Testis (tissue), 2 donors: ENCODE measurements around the gene FBXO11.

ENCODE experiments used
- POLR2A ChIP-seq: fragments of 450-650 bp; IDR thresholded peaks from one replicate; pipeline ENCODE4 v1.6.1; 2017; ENCODE audit warnings: antibody characterized with exemption, mild to moderate bottlenecking, moderate library complexity
- TF ChIP-seq, protein P1 (sequence below), 3 experiments: fragments of 450-650 bp in 2 of 3; fragments of 200-600 bp in 1 of 3; sonication (generic) in 1 of 3; IDR thresholded peaks; one replicate each; pipeline ENCODE4 v1.5.1; 2016 to 2019; ENCODE audit warnings: antibody characterized with exemption in 3 of 3, mild to moderate bottlenecking in 2 of 3, moderate library complexity in 1 of 3

DNA sequence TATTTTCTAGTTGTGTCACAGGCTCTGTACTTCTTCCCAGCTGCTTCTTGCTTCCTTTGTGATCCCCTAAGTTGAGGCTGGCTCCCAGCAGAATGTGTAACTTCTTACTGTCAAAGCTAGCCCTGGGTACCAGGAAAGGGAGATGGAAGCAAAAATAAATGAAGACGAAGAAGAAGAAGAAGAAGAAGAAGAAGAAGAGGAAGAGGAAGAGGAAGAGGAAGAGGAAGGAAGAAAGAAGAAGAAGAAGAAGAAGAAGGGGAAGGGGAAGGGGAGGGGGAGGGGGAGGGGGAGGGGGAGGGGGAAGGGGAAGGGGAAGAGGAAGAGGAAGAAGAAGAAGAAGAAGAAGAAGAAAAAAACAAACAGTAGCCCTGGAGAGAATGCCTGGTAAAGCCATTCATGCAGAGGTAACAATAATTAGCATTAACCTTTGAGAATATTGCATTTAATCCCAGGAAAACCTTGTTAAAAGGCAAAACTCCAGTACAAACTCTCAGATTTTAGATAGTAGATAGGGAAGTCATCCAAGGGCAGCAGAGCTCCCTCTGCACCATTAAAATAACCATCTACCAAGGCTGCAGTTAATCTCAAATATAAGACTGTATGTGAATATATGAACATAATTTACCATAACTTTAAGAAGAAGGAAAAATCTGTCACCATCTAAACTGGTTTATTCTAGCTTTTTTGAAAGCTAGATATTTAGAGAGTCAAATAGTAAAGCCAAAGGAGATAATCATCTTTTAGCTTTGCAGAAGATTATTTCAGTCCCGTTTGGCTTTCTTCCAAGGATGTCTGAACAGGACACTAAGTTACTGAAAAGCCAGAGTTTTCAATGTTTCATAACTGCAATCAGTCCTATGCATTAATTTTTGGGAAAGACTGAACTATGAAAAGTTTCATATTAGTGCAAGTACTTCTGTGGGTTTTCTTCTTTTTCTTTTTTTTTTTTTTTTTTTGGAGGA is 44.3 kb upstream of the FBXO11 start:
- TF ChIP-seq, protein P1, sequence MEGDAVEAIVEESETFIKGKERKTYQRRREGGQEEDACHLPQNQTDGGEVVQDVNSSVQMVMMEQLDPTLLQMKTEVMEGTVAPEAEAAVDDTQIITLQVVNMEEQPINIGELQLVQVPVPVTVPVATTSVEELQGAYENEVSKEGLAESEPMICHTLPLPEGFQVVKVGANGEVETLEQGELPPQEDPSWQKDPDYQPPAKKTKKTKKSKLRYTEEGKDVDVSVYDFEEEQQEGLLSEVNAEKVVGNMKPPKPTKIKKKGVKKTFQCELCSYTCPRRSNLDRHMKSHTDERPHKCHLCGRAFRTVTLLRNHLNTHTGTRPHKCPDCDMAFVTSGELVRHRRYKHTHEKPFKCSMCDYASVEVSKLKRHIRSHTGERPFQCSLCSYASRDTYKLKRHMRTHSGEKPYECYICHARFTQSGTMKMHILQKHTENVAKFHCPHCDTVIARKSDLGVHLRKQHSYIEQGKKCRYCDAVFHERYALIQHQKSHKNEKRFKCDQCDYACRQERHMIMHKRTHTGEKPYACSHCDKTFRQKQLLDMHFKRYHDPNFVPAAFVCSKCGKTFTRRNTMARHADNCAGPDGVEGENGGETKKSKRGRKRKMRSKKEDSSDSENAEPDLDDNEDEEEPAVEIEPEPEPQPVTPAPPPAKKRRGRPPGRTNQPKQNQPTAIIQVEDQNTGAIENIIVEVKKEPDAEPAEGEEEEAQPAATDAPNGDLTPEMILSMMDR (IDR thresholded peaks at IDR 0.05): no peak
- no peak for TF ChIP-seq POLR2A
